NOMO-1 treated with DMSO at 0.1 percent for 48 hours (cell line): ENCODE results near the gene FAM3B.

Experiments used
- DNase-seq: peaks from one replicate; lab custom pipeline; 2025; ENCODE audit not compliant: unreplicated experiment; lab: John Stamatoyannopoulos, UW

Gene FAM3B

GRCh38 chr21:41367945-41368734, 51.5 kb downstream of the FAM3B start:
- DNase-seq, result peak; percentile 16

GRCh38 chr21:41368735-41369104, 52.1 kb downstream of the FAM3B start:
- no peak for DNase-seq

GRCh38 chr21:41369105-41369919, 52.7 kb downstream of the FAM3B start:
- DNase-seq, result peak; percentile 43

- DNase-seq, result peak; percentile 44
Measured at GRCh38 chr21:41369920-41370839, 53.6 kb downstream of the FAM3B start.

- DNase-seq, result no peak
Measured at GRCh38 chr21:41370840-41371684, 54.5 kb downstream of the FAM3B start.

GRCh38 chr21:41371685-41372030, 55.1 kb downstream of the FAM3B start:
- no peak for DNase-seq

GRCh38 chr21:41373253-41373652, 56.7 kb downstream of the FAM3B start:
- no peak for DNase-seq

- DNase-seq, result no peak
Measured at GRCh38 chr21:41373763-41374162, 57.2 kb downstream of the FAM3B start.

GRCh38 chr21:41374177-41374712, 57.6 kb downstream of the FAM3B start:
- no peak for DNase-seq

GRCh38 chr21:41374867-41375533, 58.4 kb downstream of the FAM3B start:
- no peak for DNase-seq

GRCh38 chr21:41375875-41376274, 59.3 kb downstream of the FAM3B start:
- no peak for DNase-seq

- DNase-seq, result no peak
Measured at GRCh38 chr21:41377715-41378114, 61.1 kb downstream of the FAM3B start.

- no peak for DNase-seq
Measured at GRCh38 chr21:41378849-41379248, 62.2 kb downstream of the FAM3B start.

- DNase-seq, result no peak
Measured at GRCh38 chr21:41379901-41380300, 63.3 kb downstream of the FAM3B start.

GRCh38 chr21:41381731-41382130, 65.1 kb downstream of the FAM3B start:
- DNase-seq, result no peak

GRCh38 chr21:41387042-41387819, 70.6 kb downstream of the FAM3B start:
- DNase-seq, result no peak

GRCh38 chr21:41387824-41388223, 71.2 kb downstream of the FAM3B start:
- no peak for DNase-seq

- no peak for DNase-seq
Measured at GRCh38 chr21:41388259-41388658, 71.7 kb downstream of the FAM3B start.
